Neuronal stem cell (in vitro differentiated cells): Measurements from ENCODE around the gene MEIS2.

Source experiments
- DNase-seq: peaks from one replicate; pipeline ENCODE4 v3.0.0-alpha.2; 2013; ENCODE audit warnings: low spot score
- H2AFZ ChIP-seq: one replicate; pipeline ENCODE4 v1.6.1; 2013; ENCODE audit warnings: mild to moderate bottlenecking, low read length, inconsistent platforms
- H2AK5ac ChIP-seq: 2 replicates; pipeline ENCODE4 v1.6.1; 2013; ENCODE audit warnings: low read depth, mild to moderate bottlenecking, inconsistent platforms, low read length, moderate library complexity, mixed read lengths
- H2BK120ac ChIP-seq: 2 replicates; pipeline ENCODE4 v1.6.1; 2013; ENCODE audit warnings: low read depth, mild to moderate bottlenecking, inconsistent platforms, low read length, moderate library complexity, mixed read lengths
- H2BK12ac ChIP-seq: one replicate; pipeline ENCODE4 v1.6.1; 2013; ENCODE audit warnings: low read length, inconsistent platforms
- H2BK15ac ChIP-seq: 2 replicates; pipeline ENCODE4 v1.6.1; 2013; ENCODE audit warnings: mild to moderate bottlenecking, low read length, inconsistent platforms, mixed read lengths
- H2BK5ac ChIP-seq: one replicate; pipeline ENCODE4 v1.6.1; 2013; ENCODE audit warnings: inconsistent platforms, mild to moderate bottlenecking, low read length, moderate library complexity
- H3K14ac ChIP-seq: one replicate; pipeline ENCODE4 v1.6.1; 2013; ENCODE audit warnings: low read length, inconsistent platforms
- H3K18ac ChIP-seq: 2 replicates; pipeline ENCODE4 v1.6.1; 2013; ENCODE audit warnings: low read length, inconsistent platforms
- H3K23ac ChIP-seq: 2 replicates; pipeline ENCODE4 v1.6.1; 2013; ENCODE audit warnings: low read depth, mild to moderate bottlenecking, mixed read lengths, low read length, inconsistent platforms; ENCODE audit not compliant: poor library complexity
- H3K27ac ChIP-seq: replicated peaks from 3 replicates; pipeline ENCODE4 v1.5.1; 2013; ENCODE audit warnings: low read length, inconsistent platforms
- H3K27me3 ChIP-seq, 3 experiments: 2 replicates each; pipeline ENCODE4 v1.6.1; 2013; ENCODE audit warnings: low read length in 3 of 3, mild to moderate bottlenecking in 2 of 3, inconsistent platforms in 1 of 3, low read depth in 1 of 3, mixed read lengths in 1 of 3, moderate library complexity in 1 of 3; ENCODE audit not compliant: control insufficient read depth in 3 of 3, insufficient read depth in 3 of 3
- H3K36me3 ChIP-seq, 2 donors: replicated peaks in 1 of 2; 2 replicates each; pipeline ENCODE4 v1.6.1; 2013; ENCODE audit warnings: low read length in 2 of 2; ENCODE audit not compliant: control insufficient read depth in 2 of 2, insufficient read depth in 2 of 2
- H3K4ac ChIP-seq: 2 replicates; pipeline ENCODE4 v1.6.1; 2013; ENCODE audit warnings: inconsistent platforms, mild to moderate bottlenecking, low read length, moderate library complexity
- H3K4me1 ChIP-seq, 2 donors: 1 replicate in 1 of 2; 2 replicates in 1 of 2; pipeline ENCODE4 v1.6.1; 2013; ENCODE audit warnings: low read length in 2 of 2, low read depth in 1 of 2; ENCODE audit not compliant: control insufficient read depth in 2 of 2, insufficient read depth in 1 of 2
- H3K4me2 ChIP-seq: one replicate; pipeline ENCODE4 v1.6.1; 2013; ENCODE audit warnings: mild to moderate bottlenecking, low read length, inconsistent platforms; ENCODE audit not compliant: insufficient read depth, poor library complexity, severe bottlenecking
- H3K4me3 ChIP-seq, 2 donors: 2 replicates each; pipeline ENCODE4 v1.5.1; 2013; ENCODE audit warnings: low read length in 2 of 2, mild to moderate bottlenecking in 2 of 2, inconsistent platforms in 1 of 2, moderate library complexity in 1 of 2
- H3K79me1 ChIP-seq: one replicate; pipeline ENCODE4 v1.6.1; 2013; ENCODE audit warnings: low read depth, mild to moderate bottlenecking, inconsistent platforms, low read length, moderate library complexity
- H3K9ac ChIP-seq: one replicate; pipeline ENCODE4 v1.6.1; 2013; ENCODE audit warnings: mild to moderate bottlenecking, low read depth, low read length, inconsistent platforms; ENCODE audit not compliant: poor library complexity
- H3K9me3 ChIP-seq, 2 donors: replicated peaks in 1 of 2; 2 replicates each; pipeline versions ENCODE3 to v1.6.1; 2013; ENCODE audit warnings: low read length in 2 of 2, mild to moderate bottlenecking in 2 of 2, inconsistent platforms in 1 of 2, low read depth in 1 of 2, mixed read lengths in 1 of 2, moderate library complexity in 1 of 2; ENCODE audit not compliant: control insufficient read depth in 2 of 2, insufficient read depth in 1 of 2
- H4K8ac ChIP-seq: one replicate; pipeline ENCODE4 v1.6.1; 2013; ENCODE audit warnings: low read depth, mild to moderate bottlenecking, inconsistent platforms, low read length, moderate library complexity
- H4K91ac ChIP-seq: one replicate; pipeline ENCODE4 v1.6.1; 2013; ENCODE audit warnings: low read length, low read depth, mild to moderate bottlenecking, inconsistent platforms; ENCODE audit not compliant: poor library complexity
- WGBS, 2 donors: extraction: QIAGEN DNeasy Blood & Tissue Kit; methylation state at CpG; one replicate each; pipeline ENCODE4 v1.1.7; 2013; ENCODE audit warnings: missing lambda C conversion rate in 2 of 2, mixed read lengths in 1 of 2; ENCODE audit not compliant: insufficient read length in 2 of 2, insufficient replicate concordance in 1 of 2; ENCODE audit errors: extremely low coverage in 2 of 2; 5-methylcytosine and 5-hydroxymethylcytosine counted together

Gene MEIS2

GRCh38 chr15:36936613-36937012 is 163.7 kb downstream of the MEIS2 start:
- Histone ChIP-seq H3K27ac (no peak overlapping the region), H2AK5ac (no peak overlapping the region), H3K4me3 (no peak overlapping the region), H3K9me3 (no peaks in the 10 kb centered on the region), H2BK12ac (no peak overlapping the region), H2BK15ac (no peak overlapping the region), H3K9ac (no peak overlapping the region), H3K27me3 (no peaks in the 10 kb centered on the region), H3K14ac (no peak overlapping the region), H3K4ac (no peak overlapping the region), H3K79me1 (no peaks in the 10 kb centered on the region), H3K4me1 (peaks cover 0 to 9% of the 10 kb centered on the region in 2 donors), H4K8ac (no peak overlapping the region), H2BK120ac (no peak overlapping the region), H3K18ac (no peak overlapping the region), H3K36me3 (peaks cover 0 to under 1% of the 10 kb centered on the region in 2 donors), H3K4me2 (no peak overlapping the region), H3K23ac (no peak overlapping the region), H2AFZ (no peak overlapping the region), H4K91ac (no peak overlapping the region), H2BK5ac (no peak overlapping the region)
- no peak for DNase-seq

- H2BK5ac ChIP-seq, result no peak overlapping the region
- WGBS, 2 donors, result no CpG with 5 or more reads among the region's 5 CpGs
Measured at GRCh38 chr15:36933255-36933990, 166.9 kb downstream of the MEIS2 start.

GRCh38 chr15:36932070-36932469 is 168.3 kb downstream of the MEIS2 start:
- H3K4ac ChIP-seq, result no peak overlapping the region
- H3K36me3 ChIP-seq, result peaks cover 0 to 1% of the 10 kb centered on the region in 2 donors
- no CpG with 5 or more reads among the region's 5 CpGs for WGBS, 2 donors
- no peaks in the 10 kb centered on the region for H3K4me1 ChIP-seq
- H2BK12ac ChIP-seq, result no peak overlapping the region
- DNase-seq, result no peak
- no peak overlapping the region for H3K18ac ChIP-seq
- peaks cover 0 to 2% of the 10 kb centered on the region in 2 donors for H3K9me3 ChIP-seq
- H3K79me1 ChIP-seq, result no peaks in the 10 kb centered on the region
- H2BK15ac ChIP-seq, result no peak overlapping the region
- H3K9ac ChIP-seq, result no peak overlapping the region
- no peak overlapping the region for H4K8ac ChIP-seq
- H3K27ac ChIP-seq, result no peak overlapping the region
- no peak overlapping the region for H2BK120ac ChIP-seq
- H3K23ac ChIP-seq, result no peak overlapping the region
- no peak overlapping the region for H3K4me3 ChIP-seq
- no peak overlapping the region for H4K91ac ChIP-seq
- no peaks in the 10 kb centered on the region for H3K27me3 ChIP-seq
- H2BK5ac ChIP-seq, result no peak overlapping the region
- H3K4me2 ChIP-seq, result no peak overlapping the region
- H3K14ac ChIP-seq, result no peak overlapping the region
- H2AK5ac ChIP-seq, result no peak overlapping the region
- H2AFZ ChIP-seq, result no peak overlapping the region

More at GRCh38 chr15:36933255-36933990, 166.9 kb downstream of the MEIS2 start:
- Histone ChIP-seq H3K14ac (no peak overlapping the region), H3K9ac (no peak overlapping the region), H2BK12ac (no peak overlapping the region), H3K9me3 (peaks cover 0 to 2% of the 10 kb centered on the region in 2 donors), H3K4me3 (no peak overlapping the region), H2AK5ac (no peak overlapping the region), H4K8ac (no peak overlapping the region), H2BK120ac (no peak overlapping the region), H3K36me3 (peaks cover 0 to 1% of the 10 kb centered on the region in 2 donors), H2AFZ (no peak overlapping the region), H4K91ac (no peak overlapping the region), H3K23ac (no peak overlapping the region), H3K18ac (no peak overlapping the region), H3K4me1 (no peaks in the 10 kb centered on the region), H3K4me2 (no peak overlapping the region), H2BK15ac (no peak overlapping the region), H3K27me3 (no peaks in the 10 kb centered on the region), H3K79me1 (no peaks in the 10 kb centered on the region), H3K27ac (no peak overlapping the region), H3K4ac (no peak overlapping the region)
- DNase-seq, result no peak

GRCh38 chr15:36931434-36931833 is 168.9 kb downstream of the MEIS2 start:
- no peak overlapping the region for H2AFZ ChIP-seq
- no peak overlapping the region for H3K18ac ChIP-seq
- H3K79me1 ChIP-seq, result no peaks in the 10 kb centered on the region
- no peak overlapping the region for H3K9ac ChIP-seq
- peaks cover 0 to 1% of the 10 kb centered on the region in 2 donors for H3K36me3 ChIP-seq
- H3K4me1 ChIP-seq, result no peaks in the 10 kb centered on the region
- H3K4ac ChIP-seq, result no peak overlapping the region
- H3K4me3 ChIP-seq, result no peak overlapping the region
- no peak overlapping the region for H3K4me2 ChIP-seq
- H3K23ac ChIP-seq, result no peak overlapping the region
- H2BK12ac ChIP-seq, result no peak overlapping the region
- H3K14ac ChIP-seq, result no peak overlapping the region
- no peak overlapping the region for H2BK5ac ChIP-seq
- no peak overlapping the region for H4K91ac ChIP-seq
- no peak for DNase-seq
- no peak overlapping the region for H2BK120ac ChIP-seq
- H3K27ac ChIP-seq, result no peak overlapping the region
- no peak overlapping the region for H2BK15ac ChIP-seq
- no CpG with 5 or more reads among the region's 3 CpGs for WGBS, 2 donors
- no peak overlapping the region for H4K8ac ChIP-seq
- H2AK5ac ChIP-seq, result no peak overlapping the region
- H3K9me3 ChIP-seq, result peaks cover 0 to 2% of the 10 kb centered on the region in 2 donors
- H3K27me3 ChIP-seq, result no peaks in the 10 kb centered on the region
